Measurements from ENCODE around the gene GRAMD4. TPM values are rescaled to one million over a fixed set of nuclear protein-coding genes. Genes with fewer than 3 reads are reported as not detected.

The GRAMD4 gene
- total RNA-seq, 1 experiment from 2014 or later: 23.4 TPM

DNA sequence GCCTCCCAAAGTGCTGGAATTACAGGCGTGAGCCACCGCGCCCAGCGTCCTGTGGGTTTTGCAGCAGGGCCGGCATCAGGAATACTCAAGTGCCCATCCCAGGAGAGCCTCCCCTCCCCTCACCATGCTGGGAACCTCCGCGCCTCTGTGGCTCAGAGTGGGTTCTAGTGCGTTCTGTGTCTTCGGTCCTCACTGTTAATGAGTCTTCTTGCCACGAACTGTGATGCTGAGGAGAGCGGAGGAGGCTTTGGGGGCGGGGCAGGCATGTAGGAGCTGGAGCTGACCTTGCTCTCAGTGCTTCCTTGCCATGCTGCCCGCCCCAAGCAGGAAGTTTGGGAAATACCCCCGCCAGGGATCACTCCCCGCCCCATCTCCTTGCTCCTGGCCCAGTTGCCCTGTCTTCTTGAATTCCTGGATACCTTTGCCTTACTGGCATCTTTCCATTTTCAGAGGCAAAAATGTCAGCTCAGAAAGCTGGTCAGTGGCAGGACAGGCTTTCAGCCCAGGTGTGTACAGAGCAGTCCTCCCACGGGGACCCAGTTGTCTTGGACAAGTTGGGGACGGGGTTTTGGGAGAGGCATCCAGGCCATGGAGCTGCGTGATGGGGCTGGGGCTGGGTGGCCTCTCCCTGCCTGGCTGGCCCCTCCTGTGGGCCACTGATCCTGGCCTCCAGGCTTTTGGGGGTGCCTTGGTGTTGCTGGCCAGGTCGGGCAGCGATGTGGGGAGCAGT, 5.1 kb downstream of the GRAMD4 start:
- Mint-ChIP-seq H3K27me3 (ENCODE audit: insufficient read depth, unreplicated experiment) (no peaks in the 10 kb centered on the region), H3K27ac (ENCODE audit: unreplicated experiment) (no peak overlapping the region), H3K36me3 (ENCODE audit: insufficient read depth, unreplicated experiment) (no peaks in the 10 kb centered on the region), H3K4me1 (ENCODE audit: low read depth, unreplicated experiment) (no peaks in the 10 kb centered on the region), H3K9me3 (ENCODE audit: unreplicated experiment) (no peaks in the 10 kb centered on the region), H3K4me3 (ENCODE audit: unreplicated experiment) (no peak overlapping the region)
- Histone ChIP-seq H3K9me3 (no peaks in the 10 kb centered on the region), H3K36me3 (ENCODE audit: control insufficient read depth, insufficient read depth, low read length) (peaks cover 1% of the 10 kb centered on the region; the same call in 1 of the 2 replicates), H3K27me3 (replicated peaks; ENCODE audit: control insufficient read depth, insufficient read depth, low read length) (no peaks in the 10 kb centered on the region), H3K4me1 (no peaks in the 10 kb centered on the region), H3K4me3 (ENCODE audit: low read depth, low read length) (no peak overlapping the region)
- no peak for DNase-seq
- CTCF ChIA-PET: no interaction called here
- TF ChIP-seq, protein P1, sequence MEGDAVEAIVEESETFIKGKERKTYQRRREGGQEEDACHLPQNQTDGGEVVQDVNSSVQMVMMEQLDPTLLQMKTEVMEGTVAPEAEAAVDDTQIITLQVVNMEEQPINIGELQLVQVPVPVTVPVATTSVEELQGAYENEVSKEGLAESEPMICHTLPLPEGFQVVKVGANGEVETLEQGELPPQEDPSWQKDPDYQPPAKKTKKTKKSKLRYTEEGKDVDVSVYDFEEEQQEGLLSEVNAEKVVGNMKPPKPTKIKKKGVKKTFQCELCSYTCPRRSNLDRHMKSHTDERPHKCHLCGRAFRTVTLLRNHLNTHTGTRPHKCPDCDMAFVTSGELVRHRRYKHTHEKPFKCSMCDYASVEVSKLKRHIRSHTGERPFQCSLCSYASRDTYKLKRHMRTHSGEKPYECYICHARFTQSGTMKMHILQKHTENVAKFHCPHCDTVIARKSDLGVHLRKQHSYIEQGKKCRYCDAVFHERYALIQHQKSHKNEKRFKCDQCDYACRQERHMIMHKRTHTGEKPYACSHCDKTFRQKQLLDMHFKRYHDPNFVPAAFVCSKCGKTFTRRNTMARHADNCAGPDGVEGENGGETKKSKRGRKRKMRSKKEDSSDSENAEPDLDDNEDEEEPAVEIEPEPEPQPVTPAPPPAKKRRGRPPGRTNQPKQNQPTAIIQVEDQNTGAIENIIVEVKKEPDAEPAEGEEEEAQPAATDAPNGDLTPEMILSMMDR (IDR thresholded peaks at IDR 0.05; ENCODE audit: insufficient read depth in 1 of 2, low read depth in 1 of 2, low read length in 1 of 2, severe bottlenecking in 1 of 2, unreplicated experiment in 1 of 2): no peak
- BruUV-seq (replicated peaks): no TSS peak
- POLR2A ChIA-PET: no interaction called here
- intact Hi-C loops (cut with micrococcal nuclease; ENCODE audit: unreplicated experiment): no loop called here

DNA sequence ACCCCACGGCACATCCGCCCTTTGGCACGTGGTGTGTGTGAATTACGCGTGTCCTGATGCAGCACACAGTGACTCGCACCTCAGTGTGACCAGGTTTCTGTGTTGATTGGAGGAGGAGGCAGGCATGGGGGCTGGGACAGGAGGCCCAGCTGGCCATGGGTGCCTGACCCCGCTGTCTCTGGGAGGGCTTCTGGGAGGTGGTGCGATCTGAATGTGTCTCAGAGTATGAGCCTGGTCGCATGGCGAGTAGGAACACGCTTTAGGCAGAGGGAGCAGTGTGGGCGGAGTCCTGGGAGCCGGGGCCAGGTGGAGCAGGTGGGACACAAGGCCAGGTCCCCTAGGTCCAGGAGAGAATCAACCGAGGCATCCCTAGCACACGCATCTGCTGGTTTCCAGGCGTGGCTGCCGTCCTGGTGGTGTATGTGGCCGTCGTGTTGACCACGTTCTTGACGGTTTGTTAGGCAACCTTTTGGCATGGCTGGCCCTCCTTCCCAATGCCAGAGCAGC, 5.7 kb downstream of the GRAMD4 start:
- no peak overlapping the region for H3K27ac Mint-ChIP-seq (ENCODE audit: unreplicated experiment)
- no peak for DNase-seq
- intact Hi-C loops (cut with micrococcal nuclease; ENCODE audit: unreplicated experiment): no loop called here
- CTCF ChIA-PET: no interaction called here
- H3K9me3 ChIP-seq: no peaks in the 10 kb centered on the region
- peaks cover 1% of the 10 kb centered on the region; the same call in 1 of the 2 replicates for H3K36me3 ChIP-seq (ENCODE audit: control insufficient read depth, insufficient read depth, low read length)
- H3K4me1 ChIP-seq: no peaks in the 10 kb centered on the region
- H3K4me3 ChIP-seq (ENCODE audit: low read depth, low read length): no peak overlapping the region
- H3K4me1 Mint-ChIP-seq (ENCODE audit: low read depth, unreplicated experiment): no peaks in the 10 kb centered on the region
- BruUV-seq (replicated peaks): no TSS peak
- TF ChIP-seq, protein P1 (IDR thresholded peaks at IDR 0.05; ENCODE audit: insufficient read depth in 1 of 2, low read depth in 1 of 2, low read length in 1 of 2, severe bottlenecking in 1 of 2, unreplicated experiment in 1 of 2): no peak
- no peaks in the 10 kb centered on the region for H3K9me3 Mint-ChIP-seq (ENCODE audit: unreplicated experiment)
- H3K27me3 Mint-ChIP-seq (ENCODE audit: insufficient read depth, unreplicated experiment): no peaks in the 10 kb centered on the region
- no peak overlapping the region for H3K4me3 Mint-ChIP-seq (ENCODE audit: unreplicated experiment)
- H3K36me3 Mint-ChIP-seq (ENCODE audit: insufficient read depth, unreplicated experiment): no peaks in the 10 kb centered on the region
- POLR2A ChIA-PET: no interaction called here
- H3K27me3 ChIP-seq (replicated peaks; ENCODE audit: control insufficient read depth, insufficient read depth, low read length): no peaks in the 10 kb centered on the region

DNA sequence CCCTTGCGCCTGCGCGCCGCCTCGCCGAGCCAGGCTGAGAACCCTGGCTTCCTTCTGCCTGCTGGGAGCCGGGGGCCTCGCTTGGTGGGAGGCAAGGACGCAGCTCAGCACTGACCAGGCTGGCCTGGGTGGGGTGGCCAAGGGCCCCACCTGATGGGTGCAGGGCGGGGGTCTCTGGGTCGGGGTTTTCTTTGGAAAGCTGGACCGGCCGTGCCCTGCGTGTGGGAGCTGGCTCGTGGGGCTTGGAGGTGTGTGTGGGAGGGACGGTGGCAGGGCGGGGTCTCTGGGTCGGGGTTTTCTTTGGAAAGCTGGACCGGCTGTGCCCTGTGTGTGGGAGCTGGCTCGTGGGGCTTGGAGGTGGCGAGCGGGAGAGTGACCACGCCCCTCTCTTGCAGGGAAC, 6.2 kb downstream of the GRAMD4 start:
- H3K9me3 ChIP-seq: no peaks in the 10 kb centered on the region
- H3K4me1 ChIP-seq: no peaks in the 10 kb centered on the region
- H3K27me3 Mint-ChIP-seq (ENCODE audit: insufficient read depth, unreplicated experiment): no peaks in the 10 kb centered on the region
- DNase-seq: no peak
- no peak overlapping the region for H3K4me3 Mint-ChIP-seq (ENCODE audit: unreplicated experiment)
- ChIA-PET POLR2A (no interaction called here), CTCF (no interaction called here)
- no peaks in the 10 kb centered on the region for H3K9me3 Mint-ChIP-seq (ENCODE audit: unreplicated experiment)
- peaks cover 1% of the 10 kb centered on the region; the same call in 1 of the 2 replicates for H3K36me3 ChIP-seq (ENCODE audit: control insufficient read depth, insufficient read depth, low read length)
- H3K27ac Mint-ChIP-seq (ENCODE audit: unreplicated experiment): no peak overlapping the region
- no peaks in the 10 kb centered on the region for H3K27me3 ChIP-seq (replicated peaks; ENCODE audit: control insufficient read depth, insufficient read depth, low read length)
- intact Hi-C loops (cut with micrococcal nuclease; ENCODE audit: unreplicated experiment): no loop called here
- BruUV-seq (replicated peaks): no TSS peak
- H3K36me3 Mint-ChIP-seq (ENCODE audit: insufficient read depth, unreplicated experiment): no peaks in the 10 kb centered on the region
- H3K4me1 Mint-ChIP-seq (ENCODE audit: low read depth, unreplicated experiment): no peaks in the 10 kb centered on the region
- TF ChIP-seq, protein P1 (IDR thresholded peaks at IDR 0.05; ENCODE audit: insufficient read depth in 1 of 2, low read depth in 1 of 2, low read length in 1 of 2, severe bottlenecking in 1 of 2, unreplicated experiment in 1 of 2): no peak
- H3K4me3 ChIP-seq (ENCODE audit: low read depth, low read length): no peak overlapping the region

Data from Caco-2 (cell line).